ENCODE data around the gene RFX4.

Gene RFX4

DNA sequence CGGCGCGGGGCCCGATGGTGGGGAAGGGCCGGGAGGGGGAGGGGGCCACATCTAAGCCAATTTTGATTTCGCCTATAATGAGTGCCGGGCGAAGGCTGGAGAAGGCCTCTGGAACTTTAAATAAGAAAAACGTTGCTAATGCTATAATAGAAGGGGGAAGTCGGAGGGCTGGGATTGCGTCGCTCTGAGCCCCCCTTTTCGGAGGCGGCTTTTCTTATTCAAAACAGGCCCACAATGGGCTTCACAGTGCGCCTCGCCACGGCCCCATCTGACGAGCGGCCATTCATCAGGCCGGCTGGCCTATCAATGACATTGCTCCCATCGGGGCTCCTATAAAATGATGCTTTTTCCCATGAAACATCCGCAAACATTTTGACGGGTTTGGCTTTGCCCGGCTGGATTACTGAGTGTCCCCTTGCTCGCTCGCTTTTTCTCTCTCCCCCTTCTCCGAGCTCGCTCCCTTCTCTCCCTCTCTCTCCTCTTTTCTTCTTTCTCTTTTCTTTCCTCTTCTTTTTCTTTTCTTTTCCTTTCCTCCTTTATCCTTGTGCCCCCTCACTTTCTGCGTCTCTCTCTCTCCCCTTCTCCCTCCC is at the start of gene RFX4:
Gene RFX4, plus strand, starts transcription at position 364 of the 590 bp plus-strand sequence. CDS start 317 bp downstream, outside the sequence.
- Histone ChIP-seq H3K79me2 (ENCODE audit: insufficient read depth, low read depth) (no peaks in the 10 kb centered on the region), H3K4me1 (ENCODE audit: low read depth, poor library complexity, severe bottlenecking) (no peaks in the 10 kb centered on the region), H3K27ac (no peak within 1 kb of the TSS), H4K20me1 (ENCODE audit: insufficient read depth) (no peaks in the 10 kb centered on the region), H3K9ac (no peak within 1 kb of the TSS), H2AFZ (ENCODE audit: low read depth) (no peak within 1 kb of the TSS), H3K4me2 (no peak within 1 kb of the TSS), H3K27me3 (ENCODE audit: insufficient read depth, low read depth) (no peaks in the 10 kb centered on the region), H3K36me3 (ENCODE audit: insufficient read depth) (no peaks in the 10 kb centered on the region), H3K4me3 (IDR thresholded peaks at IDR 0.05; ENCODE audit: insufficient read depth, low read depth, low read length) (no peak within 1 kb of the TSS)
- TF ChIP-seq, protein P1, sequence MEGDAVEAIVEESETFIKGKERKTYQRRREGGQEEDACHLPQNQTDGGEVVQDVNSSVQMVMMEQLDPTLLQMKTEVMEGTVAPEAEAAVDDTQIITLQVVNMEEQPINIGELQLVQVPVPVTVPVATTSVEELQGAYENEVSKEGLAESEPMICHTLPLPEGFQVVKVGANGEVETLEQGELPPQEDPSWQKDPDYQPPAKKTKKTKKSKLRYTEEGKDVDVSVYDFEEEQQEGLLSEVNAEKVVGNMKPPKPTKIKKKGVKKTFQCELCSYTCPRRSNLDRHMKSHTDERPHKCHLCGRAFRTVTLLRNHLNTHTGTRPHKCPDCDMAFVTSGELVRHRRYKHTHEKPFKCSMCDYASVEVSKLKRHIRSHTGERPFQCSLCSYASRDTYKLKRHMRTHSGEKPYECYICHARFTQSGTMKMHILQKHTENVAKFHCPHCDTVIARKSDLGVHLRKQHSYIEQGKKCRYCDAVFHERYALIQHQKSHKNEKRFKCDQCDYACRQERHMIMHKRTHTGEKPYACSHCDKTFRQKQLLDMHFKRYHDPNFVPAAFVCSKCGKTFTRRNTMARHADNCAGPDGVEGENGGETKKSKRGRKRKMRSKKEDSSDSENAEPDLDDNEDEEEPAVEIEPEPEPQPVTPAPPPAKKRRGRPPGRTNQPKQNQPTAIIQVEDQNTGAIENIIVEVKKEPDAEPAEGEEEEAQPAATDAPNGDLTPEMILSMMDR (conservative IDR thresholded peaks at IDR 0.05; ENCODE audit: low read depth, low read length) = no peak

DNA sequence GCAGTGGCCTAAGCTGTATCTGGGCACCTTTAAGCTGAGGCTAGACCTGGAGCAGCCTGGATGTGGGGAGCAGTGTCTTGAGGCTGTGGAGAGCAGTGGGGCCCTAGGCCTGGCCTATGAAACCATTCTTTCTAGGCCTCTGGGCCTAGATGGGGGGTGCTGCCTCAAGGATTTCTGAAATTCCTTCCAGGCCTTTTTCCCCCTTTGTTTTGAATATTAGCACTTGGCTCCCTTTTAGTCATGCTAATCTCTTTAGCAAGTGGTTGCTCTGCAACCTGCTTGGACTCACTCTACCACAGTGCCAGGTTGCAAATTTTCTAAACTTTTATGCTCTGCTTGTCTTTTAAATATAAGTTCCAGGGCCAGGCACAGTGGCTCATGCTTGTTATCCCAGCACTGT is 41.6 kb upstream of the RFX4 start:
- H3K9ac ChIP-seq = no peak overlapping the region
- no peak overlapping the region for H3K4me2 ChIP-seq
- H4K20me1 ChIP-seq (ENCODE audit: insufficient read depth) = no peaks in the 10 kb centered on the region
- no peak overlapping the region for H3K4me3 ChIP-seq (IDR thresholded peaks at IDR 0.05; ENCODE audit: insufficient read depth, low read depth, low read length)
- TF ChIP-seq, protein P1 (conservative IDR thresholded peaks at IDR 0.05; ENCODE audit: low read depth, low read length) = no peak
- H3K27me3 ChIP-seq (ENCODE audit: insufficient read depth, low read depth) = no peaks in the 10 kb centered on the region
- no peaks in the 10 kb centered on the region for H3K4me1 ChIP-seq (ENCODE audit: low read depth, poor library complexity, severe bottlenecking)
- H3K27ac ChIP-seq = no peak overlapping the region
- H3K79me2 ChIP-seq (ENCODE audit: insufficient read depth, low read depth) = no peaks in the 10 kb centered on the region
- no peak overlapping the region for H2AFZ ChIP-seq (ENCODE audit: low read depth)
- no peaks in the 10 kb centered on the region for H3K36me3 ChIP-seq (ENCODE audit: insufficient read depth)

DNA sequence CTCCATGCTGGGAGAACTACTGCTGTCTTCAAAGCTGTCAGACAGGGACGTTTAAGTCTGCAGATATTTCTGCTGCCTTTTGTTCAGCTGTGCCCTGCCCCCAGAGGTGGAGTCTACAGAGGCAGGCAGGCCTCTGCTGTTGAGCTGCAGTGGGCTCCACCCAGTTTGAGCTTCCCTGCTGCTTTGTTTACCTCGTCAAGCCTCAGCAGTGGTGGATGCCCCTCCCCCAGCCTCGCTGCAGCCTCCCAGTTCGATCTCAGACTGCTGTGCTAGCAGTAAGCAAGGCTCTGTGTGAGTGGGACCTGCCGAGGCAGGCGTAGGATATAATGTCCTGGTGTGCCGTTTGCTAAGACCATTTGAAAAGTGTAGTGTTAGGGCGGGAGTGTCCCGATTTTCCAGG is 31.4 kb upstream of the RFX4 start:
- Histone ChIP-seq H3K79me2 (ENCODE audit: insufficient read depth, low read depth) (no peaks in the 10 kb centered on the region), H3K4me3 (IDR thresholded peaks at IDR 0.05; ENCODE audit: insufficient read depth, low read depth, low read length) (no peak overlapping the region), H4K20me1 (ENCODE audit: insufficient read depth) (no peaks in the 10 kb centered on the region), H2AFZ (ENCODE audit: low read depth) (no peak overlapping the region), H3K27ac (no peak overlapping the region), H3K4me2 (no peak overlapping the region), H3K4me1 (ENCODE audit: low read depth, poor library complexity, severe bottlenecking) (no peaks in the 10 kb centered on the region), H3K36me3 (ENCODE audit: insufficient read depth) (no peaks in the 10 kb centered on the region), H3K9ac (no peak overlapping the region), H3K27me3 (ENCODE audit: insufficient read depth, low read depth) (no peaks in the 10 kb centered on the region)
- TF ChIP-seq, protein P1 (conservative IDR thresholded peaks at IDR 0.05; ENCODE audit: low read depth, low read length) = no peak

GRCh38 chr12:106552228-106552627 is 30.6 kb upstream of the RFX4 start:
- H2AFZ ChIP-seq (ENCODE audit: low read depth) = no peak overlapping the region
- no peaks in the 10 kb centered on the region for H4K20me1 ChIP-seq (ENCODE audit: insufficient read depth)
- TF ChIP-seq, protein P1 (conservative IDR thresholded peaks at IDR 0.05; ENCODE audit: low read depth, low read length) = no peak
- H3K4me3 ChIP-seq (IDR thresholded peaks at IDR 0.05; ENCODE audit: insufficient read depth, low read depth, low read length) = no peak overlapping the region
- no peaks in the 10 kb centered on the region for H3K79me2 ChIP-seq (ENCODE audit: insufficient read depth, low read depth)
- H3K36me3 ChIP-seq (ENCODE audit: insufficient read depth) = no peaks in the 10 kb centered on the region
- no peak overlapping the region for H3K27ac ChIP-seq
- no peak overlapping the region for H3K9ac ChIP-seq
- H3K4me2 ChIP-seq = no peak overlapping the region
- no peaks in the 10 kb centered on the region for H3K4me1 ChIP-seq (ENCODE audit: low read depth, poor library complexity, severe bottlenecking)
- H3K27me3 ChIP-seq (ENCODE audit: insufficient read depth, low read depth) = no peaks in the 10 kb centered on the region

All from KMS-11 (cell line).